ENCODE results near the gene C13orf46. TPM values are rescaled to one million over a fixed set of nuclear protein-coding genes. Genes with fewer than 3 reads are reported as not detected.
A peak's percentile ranks its signal among the peaks of the same experiment; 100 is the strongest.

Gene C13orf46
- total and polyA plus RNA-seq, 2 of the 8 experiments (the other 6 are each of a cell fraction or from before 2014, with no cell fraction given) = 0.23 to 0.28 TPM

DNA sequence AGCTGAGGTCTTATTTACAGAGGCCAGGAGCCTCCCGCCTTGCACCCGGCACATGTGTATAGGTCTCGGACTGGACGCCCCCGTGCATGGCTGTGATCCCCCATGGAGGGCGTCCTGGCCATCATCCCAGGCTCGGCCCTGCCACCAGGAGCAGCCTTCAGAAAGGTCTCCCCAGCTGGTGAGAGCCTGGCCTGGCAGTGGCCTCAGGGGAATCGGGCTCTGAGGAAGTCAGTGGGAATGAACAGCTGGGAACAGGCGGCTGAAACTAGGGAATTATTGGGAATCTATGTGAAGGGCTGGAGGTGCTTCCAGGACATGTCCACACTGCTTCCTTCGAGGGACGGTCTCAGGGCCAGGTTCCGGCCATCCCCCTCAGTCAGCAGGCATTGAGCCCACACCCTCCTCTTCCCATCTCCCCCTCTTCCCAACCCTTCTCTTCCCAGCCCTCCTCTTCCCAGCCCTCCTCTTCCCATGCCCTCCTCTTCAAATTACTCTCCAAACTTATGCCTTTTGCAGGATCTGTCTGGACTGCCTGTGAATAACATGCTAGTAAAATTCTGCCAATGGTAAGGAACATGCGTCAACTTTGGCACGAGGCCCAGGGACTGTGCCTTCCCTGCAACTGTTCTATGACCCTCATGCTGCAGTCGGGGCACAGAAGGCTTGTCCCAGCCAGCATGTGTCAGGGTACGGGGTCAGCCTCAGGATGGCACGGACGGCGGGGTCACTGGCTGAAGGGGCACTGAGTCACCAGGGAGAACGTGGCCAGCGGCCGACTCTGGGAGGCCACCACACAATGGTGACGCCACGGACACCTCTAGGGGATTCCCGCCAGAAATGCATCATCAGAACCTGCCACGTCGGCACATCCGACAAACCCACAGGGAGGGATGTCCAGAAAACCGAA, 24.2 kb upstream of the C13orf46 start:
- no peak overlapping the region for H2AFZ ChIP-seq (ENCODE audit: low read length)

More for the DNA sequence above, 24.2 kb upstream of the C13orf46 start:
- peaks cover 0 to 2% (median 0%) of the 10 kb centered on the region in 4 experiments; a peak in 1 of 8 replicates for H3K36me3 ChIP-seq (ENCODE audit: control insufficient read depth in 2 of 4, insufficient read depth in 4 of 4, low read length in 3 of 4)
- H3K27ac ChIP-seq (ENCODE audit: low read depth, low read length) = no peak overlapping the region
- H2BK20ac ChIP-seq (ENCODE audit: low read length) = no peak overlapping the region
- no peak overlapping the region for H3K4me3 ChIP-seq (ENCODE audit: extremely low read depth in 1 of 4, insufficient read depth in 2 of 4, low read depth in 3 of 4, low read length in 4 of 4)
- H3K4me1 ChIP-seq (replicated peaks in 1 of 4; ENCODE audit: control insufficient read depth in 3 of 4, insufficient read depth in 4 of 4, low read length in 3 of 4) = no peaks in the 10 kb centered on the region; a peak in 1 of 7 replicates
- H3K4me2 ChIP-seq (ENCODE audit: insufficient read depth in 1 of 2, low read depth in 2 of 2, low read length in 2 of 2) = no peak overlapping the region
- H4K8ac ChIP-seq (ENCODE audit: extremely low read depth, insufficient read depth, low read length) = peak overlapping the region; percentile 31; the same call in 1 of the 2 replicates
- ChIA-PET CTCF (ENCODE audit: partially characterized antibody) (no interaction called here), POLR2A (ENCODE audit: partially characterized antibody) (no interaction called here)
- 94% methylated on average over 29 of the region's 29 CpGs; no CpG with 5 or more reads in 1 of the 2 experiments for WGBS, 2 experiments (ENCODE audit: extremely low coverage in 1 of 2, insufficient coverage in 1 of 2, insufficient read length in 1 of 2, insufficient replicate concordance in 2 of 2, low coverage in 1 of 2, low lambda C conversion rate in 2 of 2, missing lambda C conversion rate in 1 of 2)
- H3K79me1 ChIP-seq (ENCODE audit: low read depth, low read length) = no peaks in the 10 kb centered on the region
- H3K23me2 ChIP-seq (ENCODE audit: low read depth, low read length) = no peaks in the 10 kb centered on the region
- H3K14ac ChIP-seq (ENCODE audit: insufficient read length) = no peak overlapping the region
- H2BK5ac ChIP-seq (ENCODE audit: low read depth, low read length) = no peak overlapping the region
- no peak overlapping the region for H2BK15ac ChIP-seq (ENCODE audit: low read length)
- no peak overlapping the region for H2BK120ac ChIP-seq (replicated peaks; ENCODE audit: low read depth, low read length)
- no peak overlapping the region for H3K9ac ChIP-seq (replicated peaks in 1 of 4; ENCODE audit: extremely low read depth in 1 of 4, low read depth in 3 of 4, low read length in 3 of 4)
- H4K5ac ChIP-seq (ENCODE audit: insufficient read length, low read depth, low read length) = no peak overlapping the region
- H3K56ac ChIP-seq (replicated peaks; ENCODE audit: insufficient read length, low read depth, low read length) = no peak overlapping the region
- peaks cover 4 to 7% of the 10 kb centered on the region in 2 experiments for H4K20me1 ChIP-seq (replicated peaks in 1 of 2; ENCODE audit: control insufficient read depth in 1 of 2, insufficient read depth in 2 of 2, low read length in 2 of 2)
- no peak overlapping the region for H3K4ac ChIP-seq (replicated peaks; ENCODE audit: insufficient read length, low read depth, low read length)
- TF ChIP-seq POU5F1 (IDR thresholded peaks at IDR 0.05; ENCODE audit: low read depth, low read length) (no peak), ATF3 (IDR thresholded peaks at IDR 0.05; ENCODE audit: insufficient read depth, low read depth, low read length) (no peak), RNF2 (IDR thresholded peaks at IDR 0.05; ENCODE audit: borderline replicate concordance, low read depth, low read length, missing control alignments, poor library complexity, severe bottlenecking) (no peak), BACH1 (IDR thresholded peaks at IDR 0.05; ENCODE audit: low read length) (no peak), BRCA1 (IDR thresholded peaks at IDR 0.05; ENCODE audit: low read depth, low read length) (no peak), CBX5 (IDR thresholded peaks at IDR 0.05; ENCODE audit: low read depth, low read length) (no peak)
- H2AK5ac ChIP-seq (ENCODE audit: low read depth, low read length) = no peak overlapping the region
- no peak overlapping the region for H3K23ac ChIP-seq (ENCODE audit: insufficient read length)
- no peak for FAIRE-seq
- H3K27me3 ChIP-seq (replicated peaks in 1 of 4; ENCODE audit: control insufficient read depth in 3 of 4, extremely low read depth in 1 of 4, insufficient read depth in 3 of 4, low read length in 3 of 4) = no peaks in the 10 kb centered on the region
- H3K18ac ChIP-seq (ENCODE audit: extremely low read depth, low read length) = no peak overlapping the region
- DNase-seq (ENCODE audit: low read depth in 1 of 2, low spot score in 2 of 2) = no peak
- H3K9me3 ChIP-seq (ENCODE audit: insufficient read depth in 2 of 2, low read depth in 1 of 2, low read length in 1 of 2) = no peaks in the 10 kb centered on the region
- H3K79me2 ChIP-seq (ENCODE audit: control insufficient read depth in 1 of 2, insufficient read depth in 2 of 2, low read length in 2 of 2) = no peaks in the 10 kb centered on the region
- H4K91ac ChIP-seq (replicated peaks; ENCODE audit: insufficient read length, low read length) = no peak overlapping the region
- no peak overlapping the region for H2BK12ac ChIP-seq (ENCODE audit: low read depth, low read length)

All from H1 (cell line).